HCT116 (cell line): ENCODE results near the gene TPBG. TPM values are rescaled to one million over a fixed set of nuclear protein-coding genes. Genes with fewer than 3 reads are reported as not detected.

Experiments used
- ATAC-seq: fragments of 200-7000 bp; cut with Tn5 transposase; 2 replicates; pipeline ENCODE4 v1.9.1; 2020; ENCODE audit warnings: mild to moderate bottlenecking, moderate library complexity
- BruUV-seq: library from RNA; stranded (reverse); fragments of 400-500 nt; replicated peaks from 2 replicates; lab custom pipeline; 2021; lab: Mats Ljungman, UMichigan
- CTCF ChIA-PET: fragments of 300-600 bp; sonication (Branson Sonifier 250); formaldehyde crosslinking; loops from one replicate; lab custom pipeline; 2021; ENCODE audit warnings: antibody characterized with exemption; lab: Charles Lee
- POLR2A ChIA-PET: fragments of 300-600, 350-600 bp; sonication (Branson Sonifier 250); formaldehyde crosslinking; loops from one replicate; lab custom pipeline; 2021; ENCODE audit warnings: antibody characterized with exemption; lab: Charles Lee
- RAD21 ChIA-PET, 2 experiments: fragments of 300-600 bp; sonication (Branson Sonifier 250); formaldehyde crosslinking; loops; one replicate each; lab custom pipeline; 2023; ENCODE audit warnings: low total read pairs in 2 of 2; ENCODE audit not compliant: uncharacterized antibody in 2 of 2, unreplicated experiment in 2 of 2, low non-redundant PET in 1 of 2; lab: Charles Lee
- DNase-seq: peaks from one replicate; pipeline ENCODE4 v3.0.0-alpha.2; 2010; ENCODE audit warnings: low read depth, low spot score
- H2AFZ ChIP-seq: fragments of 200-600 bp; shearing (Covaris generic), sonication (generic); 2 replicates; pipeline ENCODE4 v1.6.1; 2017; ENCODE audit warnings: low read depth, mixed run types, mixed read lengths, antibody characterized with exemption, low read length; ENCODE audit not compliant: poor library complexity, severe bottlenecking
- H3K27ac ChIP-seq: 2 replicates; pipeline ENCODE4 v1.5.1; 2012; ENCODE audit warnings: low read depth, low read length
- H3K27me3 ChIP-seq: fragments of 200-600 bp; sonication (generic); 2 replicates; pipeline ENCODE4 v1.6.1; 2016; ENCODE audit warnings: mixed run types, low read length, mixed read lengths; ENCODE audit not compliant: insufficient read depth
- H3K36me3 ChIP-seq, 2 experiments: fragments of 200-500 bp in 1 of 2; fragments of 200-600 bp in 1 of 2; sonication (Bioruptor generic) in 1 of 2; sonication (generic) in 1 of 2; 2 replicates each; pipeline versions ENCODE4 v1.5.1 to v1.6.1; 2014 to 2016; ENCODE audit warnings: low read length in 2 of 2, inconsistent platforms in 1 of 2, mixed read lengths in 1 of 2, mixed run types in 1 of 2; ENCODE audit not compliant: insufficient read depth in 2 of 2, control insufficient read depth in 1 of 2
- H3K4me1 ChIP-seq, 2 experiments: fragments of 200-600 bp in 1 of 2; sonication (generic) in 1 of 2; 2 replicates each; pipeline versions ENCODE4 v1.5.1 to v1.6.1; 2012 to 2017; ENCODE audit warnings: low read length in 2 of 2, inconsistent platforms in 1 of 2, mild to moderate bottlenecking in 1 of 2, mixed read lengths in 1 of 2, mixed run types in 1 of 2, moderate library complexity in 1 of 2; ENCODE audit not compliant: insufficient read depth in 2 of 2, control insufficient read depth in 1 of 2
- H3K4me2 ChIP-seq: fragments of 200-600 bp; sonication (generic); 2 replicates; pipeline ENCODE4 v1.6.1; 2017; ENCODE audit warnings: mixed run types, low read length, mixed read lengths
- H3K4me3 ChIP-seq, 2 experiments: fragments of 200-600 bp in 1 of 2; sonication (generic) in 1 of 2; replicated peaks in 1 of 2; 2 replicates each; pipeline ENCODE4 v1.5.1; 2011 to 2016; ENCODE audit warnings: low read length in 2 of 2, control low read depth in 1 of 2, low read depth in 1 of 2, mild to moderate bottlenecking in 1 of 2, mixed read lengths in 1 of 2, mixed run types in 1 of 2
- H3K79me2 ChIP-seq: fragments of 200-600 bp; sonication (generic); 2 replicates; pipeline ENCODE4 v1.6.1; 2017; ENCODE audit warnings: mild to moderate bottlenecking, mixed run types, low read length, moderate library complexity, mixed read lengths; ENCODE audit not compliant: insufficient read depth
- H3K9ac ChIP-seq: fragments of 200-600 bp; sonication (generic); 2 replicates; pipeline ENCODE4 v1.6.1; 2016; ENCODE audit warnings: low read length, mixed read lengths
- H3K9me2 ChIP-seq: fragments of 200-600 bp; sonication (generic), shearing (Covaris generic); 2 replicates; pipeline ENCODE4 v1.6.1; 2017; ENCODE audit warnings: mixed run types, mild to moderate bottlenecking, moderate library complexity; ENCODE audit not compliant: insufficient read depth
- H3K9me3 ChIP-seq, 2 experiments: fragments of 200-500 bp in 1 of 2; fragments of 200-600 bp in 1 of 2; sonication (Bioruptor generic) in 1 of 2; sonication (generic) in 1 of 2; 2 replicates each; pipeline ENCODE4 v1.6.1; 2014 to 2017; ENCODE audit warnings: low read length in 2 of 2, mixed read lengths in 2 of 2, inconsistent platforms in 1 of 2, low read depth in 1 of 2, mild to moderate bottlenecking in 1 of 2, mixed run types in 1 of 2, moderate library complexity in 1 of 2; ENCODE audit not compliant: control insufficient read depth in 1 of 2, insufficient read depth in 1 of 2
- H4K20me1 ChIP-seq: fragments of 200-600 bp; sonication (generic), shearing (Covaris generic); 2 replicates; pipeline ENCODE4 v1.6.1; 2017; ENCODE audit warnings: mixed run types, mild to moderate bottlenecking, moderate library complexity; ENCODE audit not compliant: insufficient read depth
- CEBPB ChIP-seq: IDR thresholded peaks from 2 replicates; pipeline ENCODE4 v1.6.1; 2012; ENCODE audit warnings: low read depth
- CTCF ChIP-seq, 3 experiments: fragments of 200-600 bp in 1 of 3; sonication (generic) in 1 of 3; IDR thresholded peaks in 2 of 3; conservative IDR thresholded peaks in 1 of 3; 2 replicates each; pipeline ENCODE4 v1.5.1; 2012 to 2017; ENCODE audit warnings: low read depth in 2 of 3, low read length in 2 of 3, antibody characterized with exemption in 1 of 3, borderline replicate concordance in 1 of 3, control low read depth in 1 of 3, mild to moderate bottlenecking in 1 of 3, mixed read lengths in 1 of 3, mixed run types in 1 of 3, moderate library complexity in 1 of 3; ENCODE audit not compliant: insufficient read depth in 1 of 3
- ELF1 ChIP-seq: IDR thresholded peaks from 2 replicates; pipeline ENCODE4 v1.6.1; 2012; ENCODE audit warnings: low read depth, borderline replicate concordance
- EZH2 ChIP-seq: fragments of 200-600 bp; sonication (generic); IDR thresholded peaks from 2 replicates; pipeline ENCODE4 v1.6.1; 2017; ENCODE audit warnings: antibody characterized with exemption, mixed run types
- FOSL1 ChIP-seq: IDR thresholded peaks from 2 replicates; pipeline ENCODE4 v1.6.1; 2012; ENCODE audit warnings: low read depth
- JUND ChIP-seq: IDR thresholded peaks from 2 replicates; pipeline ENCODE4 v1.6.1; 2012
- MAX ChIP-seq: IDR thresholded peaks from 2 replicates; pipeline ENCODE4 v1.6.1; 2012
- POLR2AphosphoS5 ChIP-seq: IDR thresholded peaks from 2 replicates; pipeline ENCODE4 v1.6.1; 2011; ENCODE audit warnings: mild to moderate bottlenecking, low read depth, low read length, moderate library complexity
- RAD21 ChIP-seq: IDR thresholded peaks from 2 replicates; pipeline ENCODE4 v1.6.1; 2012; ENCODE audit warnings: low read depth, mild to moderate bottlenecking
- SRF ChIP-seq: IDR thresholded peaks from 2 replicates; pipeline ENCODE4 v1.6.1; 2012; ENCODE audit warnings: low read depth
- intact Hi-C: fragments of 100-400 bp; cut with micrococcal nuclease; formaldehyde crosslinking; loops from 2 replicates; pipeline ENCODE4 v1.10.0; 2022
- total RNA-seq: library from RNA; stranded (reverse); gene quantifications from one replicate; pipeline ENCODE4 v1.2.1, GENCODE V29; 2021; ENCODE audit not compliant: unreplicated experiment
- TF ChIP-seq, protein P1 (sequence below): IDR thresholded peaks from 2 replicates; pipeline ENCODE4 v1.6.1; 2012

Gene TPBG
- total RNA-seq, 1 experiment from 2014 or later: 28.4 TPM

GRCh38 chr6:82410151-82410648 lies 46.6 kb downstream of the TPBG start:
- H2AFZ ChIP-seq: no peak overlapping the region
- H3K27ac ChIP-seq: no peak overlapping the region
- H3K27me3 ChIP-seq: no peaks in the 10 kb centered on the region
- no peaks in the 10 kb centered on the region for H3K79me2 ChIP-seq
- no TSS peak for BruUV-seq
- no peak overlapping the region for H3K4me3 ChIP-seq
- H3K9me3 ChIP-seq: no peaks in the 10 kb centered on the region
- H3K4me1 ChIP-seq: no peaks in the 10 kb centered on the region
- no peaks in the 10 kb centered on the region for H4K20me1 ChIP-seq
- no peak for ATAC-seq
- ChIA-PET POLR2A (no interaction called here), CTCF (no interaction called here)
- TF ChIP-seq MAX (no peak), RAD21 (no peak), EZH2 (no peak), ELF1 (no peak), JUND (no peak), CEBPB (no peak), POLR2AphosphoS5 (no peak), SRF (no peak), FOSL1 (no peak), CTCF (IDR thresholded peaks at IDR 0.05 in 2 of 3, conservative IDR thresholded peaks at IDR 0.05 in 1 of 3; ENCODE audit: borderline replicate concordance in 1 of 3, insufficient read depth in 1 of 3, low read depth in 2 of 3, low read length in 2 of 3) (no peak)
- TF ChIP-seq, protein P1, sequence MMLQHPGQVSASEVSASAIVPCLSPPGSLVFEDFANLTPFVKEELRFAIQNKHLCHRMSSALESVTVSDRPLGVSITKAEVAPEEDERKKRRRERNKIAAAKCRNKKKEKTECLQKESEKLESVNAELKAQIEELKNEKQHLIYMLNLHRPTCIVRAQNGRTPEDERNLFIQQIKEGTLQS: no peak
- TF ChIP-seq, all 23 proteins: peak for 0
- DNase-seq: no peak
- RAD21 ChIA-PET: no interaction called here
- Histone ChIP-seq H3K9ac (no peak overlapping the region), H3K4me2 (no peak overlapping the region), H3K9me2 (no peaks in the 10 kb centered on the region), H3K36me3 (no peaks in the 10 kb centered on the region)
- intact Hi-C loops: no loop called here
